HG03432 (cell line): ENCODE results near the gene MYRFL.
A peak's percentile ranks its signal among the peaks of the same experiment; 100 is the strongest.
"Not testable (repeated sequence)": the region's sequence is repeated elsewhere in the genome, so short reads cannot be mapped to it uniquely, and the experiment has no call there.

Experiments used
- ATAC-seq: cut with Tn5 transposase; IDR thresholded peaks from one replicate; pipeline ENCODE4 v1.9.1; 2021; ENCODE audit warnings: mild to moderate bottlenecking, moderate library complexity; ENCODE audit not compliant: unreplicated experiment

MYRFL gene

GRCh38 chr12:69840727-69841126, 15.7 kb downstream of the MYRFL start:
- no peak for ATAC-seq

- no peak for ATAC-seq
Measured at GRCh38 chr12:69843608-69844007, 18.6 kb downstream of the MYRFL start.

- ATAC-seq = no peak
Measured at GRCh38 chr12:69844416-69844815, 19.4 kb downstream of the MYRFL start.

- no peak for ATAC-seq
Measured at GRCh38 chr12:69844836-69845235, 19.8 kb downstream of the MYRFL start.

GRCh38 chr12:69846976-69847375, 21.9 kb downstream of the MYRFL start:
- no peak for ATAC-seq

- ATAC-seq = no peak
Measured at GRCh38 chr12:69851976-69852375, 26.9 kb downstream of the MYRFL start.

GRCh38 chr12:69853176-69853961, 28.3 kb downstream of the MYRFL start:
- not testable (repeated sequence) for ATAC-seq

- no peak for ATAC-seq
Measured at GRCh38 chr12:69866698-69867097, 41.7 kb downstream of the MYRFL start.

GRCh38 chr12:69868695-69869094, 43.7 kb downstream of the MYRFL start:
- no peak for ATAC-seq

GRCh38 chr12:69872804-69873203, 47.8 kb downstream of the MYRFL start:
- ATAC-seq = no peak

- no peak for ATAC-seq
Measured at GRCh38 chr12:69873429-69873828, 48.4 kb downstream of the MYRFL start.

GRCh38 chr12:69874606-69875005, 49.6 kb downstream of the MYRFL start:
- no peak for ATAC-seq

- no peak for ATAC-seq
Measured at GRCh38 chr12:69875416-69875935, 50.4 kb downstream of the MYRFL start.

- ATAC-seq = peak; percentile 87
Measured at GRCh38 chr12:69879007-69879960, 54.3 kb downstream of the MYRFL start.

GRCh38 chr12:69880571-69880970, 55.5 kb downstream of the MYRFL start:
- ATAC-seq = no peak

GRCh38 chr12:69881771-69882170, 56.7 kb downstream of the MYRFL start:
- no peak for ATAC-seq

- ATAC-seq = no peak
Measured at GRCh38 chr12:69884386-69884785, 59.4 kb downstream of the MYRFL start.

- ATAC-seq = no peak
Measured at GRCh38 chr12:69885658-69886057, 60.6 kb downstream of the MYRFL start.

GRCh38 chr12:69886109-69886508, 61.1 kb downstream of the MYRFL start:
- no peak for ATAC-seq

- ATAC-seq = no peak
Measured at GRCh38 chr12:69886715-69887114, 61.7 kb downstream of the MYRFL start.

- no peak for ATAC-seq
Measured at GRCh38 chr12:69888901-69889300, 63.9 kb downstream of the MYRFL start.
